HG02943 (cell line): Measurements from ENCODE around the gene TANGO2.

Experiments used
- ATAC-seq: cut with Tn5 transposase; IDR thresholded peaks from one replicate; pipeline ENCODE4 v1.9.1; 2021; ENCODE audit warnings: mild to moderate bottlenecking, low read depth, moderate library complexity; ENCODE audit not compliant: unreplicated experiment

Gene TANGO2

GRCh38 chr22:20096574-20097420 lies 75.9 kb downstream of the TANGO2 start:
- no peak for ATAC-seq

GRCh38 chr22:20099099-20099711 lies 78.3 kb downstream of the TANGO2 start:
- ATAC-seq: no peak

- no peak for ATAC-seq
These were observed 80.7 kb downstream of the TANGO2 start for GRCh38 chr22:20101638-20102037.

- ATAC-seq: no peak
These were observed 81.4 kb downstream of the TANGO2 start for GRCh38 chr22:20102203-20102780.

- no peak for ATAC-seq
These were observed 84.7 kb downstream of the TANGO2 start for GRCh38 chr22:20105456-20106204.

GRCh38 chr22:20106205-20106848 lies 85.4 kb downstream of the TANGO2 start:
- no peak for ATAC-seq

GRCh38 chr22:20106849-20107237 lies 85.9 kb downstream of the TANGO2 start:
- no peak for ATAC-seq

- ATAC-seq: no peak
These were observed 86.6 kb downstream of the TANGO2 start for GRCh38 chr22:20107471-20107901.

GRCh38 chr22:20107951-20108756 lies 87.2 kb downstream of the TANGO2 start:
- ATAC-seq: no peak

GRCh38 chr22:20108757-20109230 lies 87.9 kb downstream of the TANGO2 start:
- no peak for ATAC-seq

GRCh38 chr22:20109411-20110358 lies 88.8 kb downstream of the TANGO2 start:
- ATAC-seq: no peak

GRCh38 chr22:20110359-20110985 lies 89.6 kb downstream of the TANGO2 start:
- ATAC-seq: no peak

- no peak for ATAC-seq
These were observed 90.3 kb downstream of the TANGO2 start for GRCh38 chr22:20111045-20111688.

GRCh38 chr22:20111689-20112622 lies 91.0 kb downstream of the TANGO2 start:
- ATAC-seq: no peak

GRCh38 chr22:20112623-20113511 lies 92.0 kb downstream of the TANGO2 start:
- ATAC-seq: no peak
